Measurements from ENCODE around the gene DHRSX.

GRCh38 chrX:2188840-2189239 lies 311.9 kb downstream of the DHRSX start:
- TF ChIP-seq POLR2A (IDR thresholded peaks at IDR 0.05) (no peak), CTCF (IDR thresholded peaks at IDR 0.05) (no peak)

Data from heart left ventricle (tissue), 13 donors.